PFSK-1 (cell line): ENCODE data around the gene AMIGO3.

Experiments used
- FOXP2 ChIP-seq: optimal IDR thresholded peaks from 2 replicates; pipeline ENCODE3; 2011; ENCODE audit warnings: borderline replicate concordance, control low read depth, inconsistent platforms; ENCODE audit not compliant: insufficient read depth; ENCODE audit errors: extremely low read length, extremely low read depth
- POLR2AphosphoS5 ChIP-seq: IDR thresholded peaks from 2 replicates; pipeline ENCODE4 v1.6.1; 2012; ENCODE audit warnings: low read depth, mild to moderate bottlenecking, control low read depth, low read length, moderate library complexity
- SIN3A ChIP-seq: IDR thresholded peaks from 2 replicates; pipeline ENCODE4 v1.6.1; 2012; ENCODE audit warnings: mild to moderate bottlenecking, low read length, moderate library complexity, borderline replicate concordance; ENCODE audit not compliant: insufficient read depth
- TAF1 ChIP-seq: IDR thresholded peaks from 2 replicates; pipeline ENCODE4 v1.6.1; 2012; ENCODE audit warnings: low read length, control low read depth, borderline replicate concordance; ENCODE audit not compliant: insufficient read depth
- TF ChIP-seq, protein P1 (sequence below), 2 experiments: IDR thresholded peaks; 2 replicates each; pipeline versions ENCODE4 v1.6.1 to v1.8.0; 2011 to 2012; ENCODE audit warnings: low read depth in 2 of 2, low read length in 2 of 2, control low read depth in 1 of 2, inconsistent platforms in 1 of 2, mild to moderate bottlenecking in 1 of 2, moderate library complexity in 1 of 2; ENCODE audit not compliant: insufficient read depth in 1 of 2

AMIGO3 gene

DNA sequence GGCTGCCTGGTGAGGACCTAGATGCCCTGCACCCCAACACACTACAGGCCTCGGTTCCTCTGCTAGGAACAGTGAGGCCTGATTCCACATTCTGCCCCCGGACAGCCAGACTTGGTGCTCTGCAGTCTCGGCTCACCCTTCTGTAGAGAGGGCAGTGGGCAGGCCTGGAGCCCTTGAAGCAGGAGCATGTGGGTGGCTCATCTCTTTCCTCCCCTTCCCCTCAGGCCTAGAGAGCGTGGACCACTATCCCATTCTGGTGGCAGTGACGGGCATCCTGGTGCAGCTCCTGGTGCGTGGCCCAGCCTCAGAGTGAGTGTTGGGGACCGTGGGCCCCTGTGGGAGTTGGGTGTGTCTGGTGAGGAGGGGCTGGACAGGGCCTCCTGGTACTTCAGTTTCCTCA lies 3.3 kb downstream of the AMIGO3 start:
- TF ChIP-seq FOXP2, result no peak
- TF ChIP-seq POLR2AphosphoS5, result no peak
- TF ChIP-seq, protein P1, sequence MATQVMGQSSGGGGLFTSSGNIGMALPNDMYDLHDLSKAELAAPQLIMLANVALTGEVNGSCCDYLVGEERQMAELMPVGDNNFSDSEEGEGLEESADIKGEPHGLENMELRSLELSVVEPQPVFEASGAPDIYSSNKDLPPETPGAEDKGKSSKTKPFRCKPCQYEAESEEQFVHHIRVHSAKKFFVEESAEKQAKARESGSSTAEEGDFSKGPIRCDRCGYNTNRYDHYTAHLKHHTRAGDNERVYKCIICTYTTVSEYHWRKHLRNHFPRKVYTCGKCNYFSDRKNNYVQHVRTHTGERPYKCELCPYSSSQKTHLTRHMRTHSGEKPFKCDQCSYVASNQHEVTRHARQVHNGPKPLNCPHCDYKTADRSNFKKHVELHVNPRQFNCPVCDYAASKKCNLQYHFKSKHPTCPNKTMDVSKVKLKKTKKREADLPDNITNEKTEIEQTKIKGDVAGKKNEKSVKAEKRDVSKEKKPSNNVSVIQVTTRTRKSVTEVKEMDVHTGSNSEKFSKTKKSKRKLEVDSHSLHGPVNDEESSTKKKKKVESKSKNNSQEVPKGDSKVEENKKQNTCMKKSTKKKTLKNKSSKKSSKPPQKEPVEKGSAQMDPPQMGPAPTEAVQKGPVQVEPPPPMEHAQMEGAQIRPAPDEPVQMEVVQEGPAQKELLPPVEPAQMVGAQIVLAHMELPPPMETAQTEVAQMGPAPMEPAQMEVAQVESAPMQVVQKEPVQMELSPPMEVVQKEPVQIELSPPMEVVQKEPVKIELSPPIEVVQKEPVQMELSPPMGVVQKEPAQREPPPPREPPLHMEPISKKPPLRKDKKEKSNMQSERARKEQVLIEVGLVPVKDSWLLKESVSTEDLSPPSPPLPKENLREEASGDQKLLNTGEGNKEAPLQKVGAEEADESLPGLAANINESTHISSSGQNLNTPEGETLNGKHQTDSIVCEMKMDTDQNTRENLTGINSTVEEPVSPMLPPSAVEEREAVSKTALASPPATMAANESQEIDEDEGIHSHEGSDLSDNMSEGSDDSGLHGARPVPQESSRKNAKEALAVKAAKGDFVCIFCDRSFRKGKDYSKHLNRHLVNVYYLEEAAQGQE (IDR thresholded peaks at IDR 0.05; ENCODE audit: insufficient read depth in 1 of 2, low read depth in 2 of 2, low read length in 2 of 2), result no peak
- no peak for TF ChIP-seq SIN3A

DNA sequence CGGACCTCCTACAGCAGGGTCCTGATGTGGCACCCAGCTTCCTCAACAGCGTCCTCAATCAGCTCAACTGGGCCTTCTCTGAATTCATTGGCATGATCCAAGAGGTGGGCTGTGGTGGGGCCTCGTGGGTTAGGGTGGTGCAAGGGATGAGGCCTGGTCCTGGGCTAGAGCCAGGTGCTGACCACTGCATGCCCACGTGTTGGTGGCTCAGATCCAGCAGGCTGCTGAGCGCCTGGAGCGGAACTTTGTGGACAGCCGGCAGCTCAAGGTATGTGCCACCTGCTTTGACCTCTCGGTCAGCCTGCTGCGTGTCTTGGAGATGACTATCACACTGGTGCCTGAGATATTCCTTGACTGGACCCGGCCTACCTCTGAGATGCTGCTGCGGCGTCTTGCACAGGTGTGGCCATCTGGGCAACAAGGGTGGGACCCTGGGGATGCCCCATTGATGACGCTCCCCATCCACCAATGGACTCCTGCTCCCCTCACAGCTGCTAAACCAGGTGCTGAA lies 3.8 kb downstream of the AMIGO3 start:
- no peak for TF ChIP-seq SIN3A
- TF ChIP-seq POLR2AphosphoS5, result no peak
- TF ChIP-seq TAF1, result no peak
- TF ChIP-seq FOXP2, result no peak
- TF ChIP-seq, protein P1 (IDR thresholded peaks at IDR 0.05; ENCODE audit: insufficient read depth in 1 of 2, low read depth in 2 of 2, low read length in 2 of 2), result no peak

DNA sequence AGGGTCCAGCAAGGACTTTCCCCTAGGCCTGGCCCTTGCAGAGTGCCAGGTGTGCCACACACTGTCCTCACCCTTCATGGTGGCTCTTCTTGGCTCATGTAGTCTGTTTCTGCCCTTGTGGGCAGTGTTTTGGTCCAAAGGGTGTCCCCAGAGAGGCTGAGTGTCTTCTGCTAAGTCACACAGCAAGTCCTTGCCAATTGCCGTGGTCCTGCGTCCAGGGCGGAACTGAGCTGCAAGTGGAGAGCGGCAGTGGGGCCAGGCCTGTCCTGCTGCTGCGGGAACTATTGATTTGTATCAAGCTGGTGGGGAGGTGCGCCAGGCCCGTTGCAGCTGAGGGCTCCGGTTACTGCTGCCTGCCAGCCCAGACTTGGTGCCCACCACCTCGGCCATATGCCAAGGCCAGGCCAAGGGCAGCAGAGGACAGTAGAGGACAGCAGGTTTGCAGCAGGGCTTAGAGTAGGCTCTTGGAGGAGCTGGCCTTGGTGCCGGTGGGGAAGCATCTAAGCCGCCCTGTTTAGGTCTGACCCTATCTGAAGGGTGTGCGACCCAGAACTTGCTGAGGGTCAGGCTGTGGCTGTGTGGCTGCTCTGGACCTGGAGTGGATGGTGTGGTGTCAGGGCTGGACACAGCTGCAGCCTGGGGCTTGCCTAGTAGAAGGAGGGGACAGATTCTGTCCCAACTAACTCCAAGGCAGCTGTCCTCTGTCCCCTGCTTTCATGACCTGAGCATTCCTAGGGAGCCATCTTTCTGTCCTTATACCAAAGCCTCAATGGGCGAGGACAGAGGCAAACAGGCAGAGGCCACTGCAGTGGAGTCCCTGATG lies 4.5 kb downstream of the AMIGO3 start:
- no peak for TF ChIP-seq FOXP2
- no peak for TF ChIP-seq SIN3A
- TF ChIP-seq TAF1, result no peak
- TF ChIP-seq, protein P1 (IDR thresholded peaks at IDR 0.05; ENCODE audit: insufficient read depth in 1 of 2, low read depth in 2 of 2, low read length in 2 of 2), result no peak

DNA sequence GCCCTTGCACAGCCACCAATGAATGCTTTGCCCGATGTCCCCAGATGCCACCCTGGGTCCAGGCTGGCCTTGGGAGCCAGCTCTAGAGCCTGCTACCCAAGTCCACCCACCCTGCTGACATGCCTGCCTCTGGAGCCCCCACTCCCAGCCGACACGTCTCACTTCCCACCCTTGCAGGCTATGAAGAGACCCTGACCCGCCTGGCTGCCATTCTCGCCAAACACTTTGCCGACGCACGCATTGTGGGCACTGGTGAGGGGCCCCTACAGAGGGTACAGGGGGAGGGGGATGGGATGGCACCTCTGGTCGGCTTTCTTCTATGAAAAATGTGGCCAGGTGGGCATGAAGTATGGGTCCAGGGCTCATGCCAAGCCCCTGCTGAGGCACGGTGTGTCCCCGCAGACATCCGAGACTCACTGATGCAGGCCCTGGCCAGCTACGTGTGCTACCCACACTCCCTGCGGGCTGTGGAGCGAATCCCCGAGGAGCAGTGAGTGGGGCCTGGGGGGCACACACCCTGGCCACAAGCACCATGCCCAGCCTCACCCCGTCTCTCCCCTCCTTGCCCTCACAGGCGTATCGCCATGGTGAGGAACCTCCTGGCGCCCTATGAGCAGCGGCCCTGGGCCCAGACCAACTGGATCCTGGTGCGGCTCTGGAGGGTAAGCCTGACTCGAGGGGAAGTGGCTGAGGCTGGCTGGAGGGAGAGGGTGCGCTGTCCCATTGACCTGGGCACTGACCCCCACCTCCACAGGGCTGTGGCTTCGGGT lies 6.0 kb downstream of the AMIGO3 start:
- TF ChIP-seq POLR2AphosphoS5 (no peak), TAF1 (no peak), FOXP2 (no peak), SIN3A (no peak)
- TF ChIP-seq, protein P1 (IDR thresholded peaks at IDR 0.05; ENCODE audit: insufficient read depth in 1 of 2, low read depth in 2 of 2, low read length in 2 of 2), result no peak
